Gastroesophageal sphincter (tissue), 3 donors: Measurements from ENCODE around the gene ANAPC7.

Experiments used
- EP300 ChIP-seq: sonication (generic); formaldehyde crosslinking; IDR thresholded peaks from one replicate; pipeline ENCODE4 v1.6.1; 2017; ENCODE audit warnings: antibody characterized with exemption, mild to moderate bottlenecking
- POLR2A ChIP-seq, 2 donors: fragments of 450-650 bp; IDR thresholded peaks; one replicate each; pipeline ENCODE4 v1.6.1; 2017; ENCODE audit warnings: antibody characterized with exemption in 2 of 2, mild to moderate bottlenecking in 2 of 2, moderate library complexity in 1 of 2
- TF ChIP-seq, protein P1 (sequence below), 4 experiments: fragments of 200-600 bp in 2 of 4; fragments of 450-650 bp in 2 of 4; sonication (generic) in 1 of 4; IDR thresholded peaks; one replicate each; pipeline ENCODE4 v1.5.1; 2017 to 2019; ENCODE audit warnings: antibody characterized with exemption in 4 of 4, mild to moderate bottlenecking in 2 of 4, moderate library complexity in 2 of 4

DNA sequence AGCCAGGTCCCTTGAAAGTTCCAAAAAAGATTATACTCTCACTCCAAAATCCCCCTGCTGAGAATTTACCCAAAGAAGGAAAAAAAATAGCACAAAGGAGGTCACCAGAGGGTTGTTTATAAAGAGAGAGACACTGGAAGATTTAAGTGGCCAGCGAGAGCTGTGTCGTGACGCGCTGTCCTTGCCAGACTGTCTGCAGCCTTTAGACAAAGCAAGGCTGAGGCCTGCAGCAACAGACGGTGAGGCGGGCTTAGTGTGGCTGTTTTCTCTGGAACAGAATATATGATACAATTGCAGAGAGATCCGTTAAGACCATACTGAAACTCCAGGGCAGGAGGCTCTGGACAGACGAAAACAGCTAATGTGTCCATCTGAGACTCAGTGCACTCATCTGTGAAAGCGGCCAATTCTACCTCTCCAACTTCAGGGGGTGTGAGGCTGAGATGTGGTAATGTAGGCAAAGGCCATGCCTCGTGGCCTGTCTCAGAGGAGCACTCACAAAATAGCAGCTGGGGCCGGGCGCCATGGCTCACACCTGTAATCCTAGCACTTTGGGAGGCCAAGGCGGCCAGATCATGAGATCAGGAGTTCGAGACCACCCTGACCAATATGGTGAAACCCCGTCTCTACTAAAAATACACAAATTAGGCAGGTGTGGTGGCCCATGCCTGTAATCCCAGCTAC is 36.2 kb downstream of the ANAPC7 start:
- TF ChIP-seq, protein P1, sequence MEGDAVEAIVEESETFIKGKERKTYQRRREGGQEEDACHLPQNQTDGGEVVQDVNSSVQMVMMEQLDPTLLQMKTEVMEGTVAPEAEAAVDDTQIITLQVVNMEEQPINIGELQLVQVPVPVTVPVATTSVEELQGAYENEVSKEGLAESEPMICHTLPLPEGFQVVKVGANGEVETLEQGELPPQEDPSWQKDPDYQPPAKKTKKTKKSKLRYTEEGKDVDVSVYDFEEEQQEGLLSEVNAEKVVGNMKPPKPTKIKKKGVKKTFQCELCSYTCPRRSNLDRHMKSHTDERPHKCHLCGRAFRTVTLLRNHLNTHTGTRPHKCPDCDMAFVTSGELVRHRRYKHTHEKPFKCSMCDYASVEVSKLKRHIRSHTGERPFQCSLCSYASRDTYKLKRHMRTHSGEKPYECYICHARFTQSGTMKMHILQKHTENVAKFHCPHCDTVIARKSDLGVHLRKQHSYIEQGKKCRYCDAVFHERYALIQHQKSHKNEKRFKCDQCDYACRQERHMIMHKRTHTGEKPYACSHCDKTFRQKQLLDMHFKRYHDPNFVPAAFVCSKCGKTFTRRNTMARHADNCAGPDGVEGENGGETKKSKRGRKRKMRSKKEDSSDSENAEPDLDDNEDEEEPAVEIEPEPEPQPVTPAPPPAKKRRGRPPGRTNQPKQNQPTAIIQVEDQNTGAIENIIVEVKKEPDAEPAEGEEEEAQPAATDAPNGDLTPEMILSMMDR (IDR thresholded peaks at IDR 0.05): no peak
- TF ChIP-seq POLR2A (IDR thresholded peaks at IDR 0.05): no peak
- no peak for TF ChIP-seq EP300
